GM19324 (cell line): ENCODE results near the gene ZNF343.
"Not testable (repeated sequence)": the region's sequence is repeated elsewhere in the genome, so short reads cannot be mapped to it uniquely, and the experiment has no call there.

ENCODE experiments used
- ATAC-seq: cut with Tn5 transposase; IDR thresholded peaks from one replicate; pipeline ENCODE4 v1.9.1; 2021; ENCODE audit warnings: mild to moderate bottlenecking, moderate library complexity; ENCODE audit not compliant: unreplicated experiment, low FRiP score

ZNF343 gene

DNA sequence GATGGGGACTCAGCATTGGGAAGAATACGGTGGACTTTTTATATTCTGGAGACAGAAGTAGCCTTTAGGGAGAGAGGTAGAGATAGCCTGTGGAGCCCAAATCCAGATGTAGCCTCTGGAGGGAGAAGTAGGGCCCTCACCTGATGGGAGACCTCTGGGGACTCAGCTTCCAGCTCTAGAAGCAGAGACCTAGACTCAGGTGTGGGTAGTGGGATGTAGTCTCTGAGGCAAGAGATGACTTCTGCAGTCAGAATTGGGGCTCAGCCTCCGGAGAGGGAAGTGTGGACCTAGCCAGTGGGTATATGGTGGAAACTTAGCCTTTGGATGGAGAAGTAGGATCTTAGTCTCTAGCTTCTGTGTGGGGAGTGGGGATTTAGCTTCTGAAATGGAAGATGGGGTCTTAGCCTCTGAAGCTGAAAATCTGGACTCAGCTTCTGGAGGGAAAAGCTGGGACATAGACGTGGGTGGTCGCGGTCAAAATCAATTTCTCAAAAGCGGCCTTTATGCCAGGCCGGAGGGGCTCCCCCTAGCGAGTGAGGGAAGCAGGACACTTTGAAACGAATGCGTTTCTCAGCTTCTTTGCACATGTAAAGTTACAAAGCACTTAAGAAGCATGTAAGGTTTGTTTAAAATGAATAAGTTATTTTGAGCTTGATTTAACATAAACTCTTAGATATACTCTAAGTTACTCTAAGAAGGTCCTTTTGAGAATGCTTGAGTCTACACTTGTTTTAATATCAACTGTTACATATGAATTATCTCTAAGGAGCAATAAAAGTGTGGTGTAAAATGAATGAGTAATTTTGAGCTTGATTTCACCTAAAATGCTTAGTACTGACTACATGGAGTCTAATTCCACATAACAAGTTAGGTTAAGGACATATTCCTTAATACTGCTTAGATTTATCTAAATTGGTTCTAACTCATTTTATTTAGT lies 12.9 kb upstream of the ZNF343 start:
- no peak for ATAC-seq

- ATAC-seq: no peak
Measured at GRCh38 chr20:2520617-2521016, 11.9 kb upstream of the ZNF343 start.

GRCh38 chr20:2519115-2519809 lies 10.5 kb upstream of the ZNF343 start:
- no peak for ATAC-seq

DNA sequence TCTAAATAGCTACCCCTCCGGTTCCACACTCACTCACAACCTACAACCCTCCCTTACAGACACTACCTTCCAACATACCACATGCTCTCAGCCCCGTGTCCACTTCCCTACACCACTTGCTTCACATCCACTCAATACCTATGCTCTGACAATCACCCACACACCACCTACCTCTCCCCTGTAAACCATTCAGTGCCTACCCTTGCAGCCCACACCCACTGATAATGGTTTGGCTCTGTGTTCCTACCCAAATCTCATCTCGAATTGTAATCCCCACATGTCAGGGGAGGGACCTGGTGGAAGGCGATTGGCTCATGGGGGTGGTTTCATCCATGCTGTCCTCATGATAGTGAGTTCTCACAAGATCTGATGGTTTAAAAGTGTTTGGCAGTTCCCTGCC lies 9.8 kb upstream of the ZNF343 start:
- no peak for ATAC-seq

DNA sequence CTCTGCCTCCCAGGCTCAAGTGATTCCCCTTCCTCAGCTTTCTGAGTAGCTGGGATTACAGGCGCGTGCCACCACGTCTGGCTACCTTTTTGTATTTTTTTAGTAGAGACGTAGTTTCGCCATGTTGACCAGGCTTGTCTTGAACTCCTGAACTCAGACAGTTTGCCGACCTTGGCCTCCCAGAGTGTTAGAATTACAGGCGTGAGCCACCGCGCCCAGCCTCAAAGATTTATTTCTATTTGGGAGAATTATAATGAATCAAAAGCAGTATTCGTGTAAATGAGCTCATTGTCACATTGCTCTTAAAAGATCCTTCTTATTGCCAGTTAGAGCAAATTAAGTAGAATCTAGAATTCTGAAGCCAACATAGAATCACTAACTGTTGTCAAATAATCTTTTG lies 9.4 kb upstream of the ZNF343 start:
- no peak for ATAC-seq

DNA sequence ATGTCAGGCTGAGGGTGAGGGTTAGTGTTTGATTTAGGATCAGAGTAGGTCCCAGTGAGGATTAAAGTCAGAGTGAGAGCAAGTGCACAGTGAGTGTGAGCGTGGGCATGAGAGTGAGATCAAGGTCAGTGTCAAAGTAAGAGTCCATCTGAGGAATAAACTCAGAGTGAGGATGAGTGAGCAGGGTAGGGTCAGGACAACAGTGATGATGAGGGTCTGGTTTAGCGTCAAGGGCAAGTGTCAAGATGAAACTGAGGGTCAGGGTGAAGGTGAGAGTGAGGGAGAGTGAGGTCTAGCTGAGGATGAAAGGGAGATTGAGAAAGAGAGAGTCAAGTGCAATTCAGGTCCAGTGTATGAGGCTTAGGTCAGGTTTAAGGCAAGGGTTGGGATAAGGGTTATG lies 7.7 kb upstream of the ZNF343 start:
- ATAC-seq: no peak

GRCh38 chr20:2515203-2515602 lies 6.5 kb upstream of the ZNF343 start:
- ATAC-seq: no peak

GRCh38 chr20:2509794-2510193 lies 1.1 kb upstream of the ZNF343 start:
- no peak for ATAC-seq

GRCh38 chr20:2509468-2509781 lies 710 bp upstream of the ZNF343 start:
- no peak for ATAC-seq

GRCh38 chr20:2507875-2508630 lies 662 bp downstream of the ZNF343 start:
- no peak for ATAC-seq

GRCh38 chr20:2507464-2507863 lies 1.3 kb downstream of the ZNF343 start:
- no peak for ATAC-seq

DNA sequence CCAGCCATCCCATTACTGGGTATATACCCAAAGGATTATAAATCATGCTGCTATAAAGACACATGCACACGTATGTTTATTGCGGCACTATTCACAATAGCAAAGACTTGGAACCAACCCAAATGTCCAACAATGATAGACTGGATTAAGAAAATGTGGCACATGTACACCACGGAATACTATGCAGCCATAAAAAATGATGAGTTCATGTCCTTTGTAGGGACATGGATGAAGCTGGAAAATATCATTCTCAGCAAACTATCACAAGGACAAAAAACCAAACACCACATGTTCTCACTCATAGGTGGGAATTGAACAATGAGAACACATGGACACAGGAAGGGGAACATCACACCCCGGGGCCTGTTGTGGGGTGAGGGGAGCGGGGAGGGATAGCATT lies 2.3 kb downstream of the ZNF343 start:
- not testable (repeated sequence) for ATAC-seq

- not testable (repeated sequence) for ATAC-seq
Measured at GRCh38 chr20:2504803-2505202, 3.9 kb downstream of the ZNF343 start.

DNA sequence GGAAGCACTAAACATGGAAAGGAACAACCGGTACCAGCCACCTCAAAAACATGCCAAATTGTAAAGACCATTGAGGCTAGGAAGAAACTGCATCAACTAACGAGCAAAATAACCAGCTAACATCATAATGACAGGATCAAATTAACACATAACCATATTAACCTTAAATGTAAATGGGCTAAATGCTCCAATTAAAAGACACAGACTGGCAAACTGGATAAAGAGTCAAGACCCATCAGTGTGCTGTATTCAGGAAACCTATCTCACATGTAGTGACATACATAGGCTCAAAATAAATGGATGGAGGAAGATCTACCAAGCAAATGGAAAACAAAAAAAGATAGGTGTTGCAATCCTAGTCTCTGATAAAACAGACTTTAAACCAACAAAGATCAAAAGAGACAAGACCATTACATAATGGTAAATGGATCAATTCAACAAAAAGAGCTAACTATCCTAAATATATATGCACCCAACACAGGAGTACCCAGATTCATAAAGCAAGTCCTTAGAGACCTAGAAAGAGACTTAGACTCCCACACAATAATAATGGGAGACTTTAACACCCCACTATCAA lies 5.8 kb downstream of the ZNF343 start:
- ATAC-seq: not testable (repeated sequence)

- no peak for ATAC-seq
Measured at GRCh38 chr20:2485661-2486060, 23.1 kb downstream of the ZNF343 start.

- no peak for ATAC-seq
Measured at GRCh38 chr20:2485080-2485479, 23.6 kb downstream of the ZNF343 start.

GRCh38 chr20:2483504-2483903 lies 25.2 kb downstream of the ZNF343 start:
- no peak for ATAC-seq

DNA sequence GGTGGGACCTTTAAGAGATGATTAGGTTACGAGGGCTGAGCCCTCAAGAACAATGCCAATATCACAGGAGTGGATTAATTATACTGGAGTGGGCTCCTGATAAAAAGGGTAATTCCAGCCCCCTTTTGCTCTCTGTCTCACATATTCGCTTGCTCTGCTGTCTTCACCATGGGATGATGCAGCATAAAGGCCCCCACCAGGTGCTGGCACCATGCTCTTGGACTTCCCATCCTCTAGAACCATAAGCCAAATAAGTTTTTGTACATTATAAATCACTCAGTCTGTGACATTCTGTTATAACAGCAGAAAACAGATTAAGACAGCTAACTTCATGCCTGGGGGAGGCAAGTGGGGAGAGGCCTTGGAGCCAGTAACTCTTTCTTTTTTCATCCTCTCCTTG lies 28.3 kb downstream of the ZNF343 start:
- ATAC-seq: no peak

- no peak for ATAC-seq
Measured at GRCh38 chr20:2476742-2477615, 31.7 kb downstream of the ZNF343 start.
